Measurements from ENCODE around the gene RNF186. TPM values are rescaled to one million over a fixed set of nuclear protein-coding genes. Genes with fewer than 3 reads are reported as not detected.

Gene RNF186
- total RNA-seq (ENCODE audit: unreplicated experiment) = not detected
- long read RNA-seq = 0 reads

GRCh38 chr1:19814681-19815503 is at the start of gene RNF186:
Gene RNF186 (minus strand): TSS chr1:19815283. CDS start chr1:19815101, 182 bp downstream.
- TF ChIP-seq CTCF (IDR thresholded peaks at IDR 0.05; ENCODE audit: unreplicated experiment) = no peak
- H3K27ac Mint-ChIP-seq (ENCODE audit: unreplicated experiment) = no peak within 1 kb of the TSS
- no peak within 1 kb of the TSS for H3K4me3 Mint-ChIP-seq (ENCODE audit: unreplicated experiment)
- H3K27me3 Mint-ChIP-seq (ENCODE audit: unreplicated experiment) = peaks cover 1% of the 10 kb centered on the region
- H3K9me3 Mint-ChIP-seq (ENCODE audit: unreplicated experiment) = no peaks in the 10 kb centered on the region
- DNase-seq (ENCODE audit: low spot score) = no peak
- no peaks in the 10 kb centered on the region for H3K36me3 Mint-ChIP-seq (ENCODE audit: low read depth, unreplicated experiment)
- peaks cover 25% of the 10 kb centered on the region for H3K4me1 Mint-ChIP-seq (ENCODE audit: unreplicated experiment)

GRCh38 chr1:19864570-19865160 is 49.6 kb upstream of the RNF186 start:
- DNase-seq (ENCODE audit: low spot score) = no peak
- H3K36me3 Mint-ChIP-seq (ENCODE audit: low read depth, unreplicated experiment) = no peaks in the 10 kb centered on the region
- H3K4me3 Mint-ChIP-seq (ENCODE audit: unreplicated experiment) = no peak overlapping the region
- H3K27me3 Mint-ChIP-seq (ENCODE audit: unreplicated experiment) = peaks cover 6% of the 10 kb centered on the region
- no peak overlapping the region for H3K27ac Mint-ChIP-seq (ENCODE audit: unreplicated experiment)
- no peaks in the 10 kb centered on the region for H3K4me1 Mint-ChIP-seq (ENCODE audit: unreplicated experiment)
- TF ChIP-seq CTCF (IDR thresholded peaks at IDR 0.05; ENCODE audit: unreplicated experiment) = no peak
- no peaks in the 10 kb centered on the region for H3K9me3 Mint-ChIP-seq (ENCODE audit: unreplicated experiment)

- Mint-ChIP-seq H3K27me3 (ENCODE audit: unreplicated experiment) (peaks cover 4% of the 10 kb centered on the region), H3K36me3 (ENCODE audit: low read depth, unreplicated experiment) (no peaks in the 10 kb centered on the region), H3K9me3 (ENCODE audit: unreplicated experiment) (no peaks in the 10 kb centered on the region), H3K4me1 (ENCODE audit: unreplicated experiment) (peaks cover 2% of the 10 kb centered on the region), H3K4me3 (ENCODE audit: unreplicated experiment) (no peak overlapping the region), H3K27ac (ENCODE audit: unreplicated experiment) (no peak overlapping the region)
- DNase-seq (ENCODE audit: low spot score) = no peak
- no peak for TF ChIP-seq CTCF (IDR thresholded peaks at IDR 0.05; ENCODE audit: unreplicated experiment)
Observed at GRCh38 chr1:19862944-19863343, 47.9 kb upstream of the RNF186 start.

- no peak for DNase-seq (ENCODE audit: low spot score)
- H3K4me1 Mint-ChIP-seq (ENCODE audit: unreplicated experiment) = peaks cover 2% of the 10 kb centered on the region
- H3K4me3 Mint-ChIP-seq (ENCODE audit: unreplicated experiment) = no peak overlapping the region
- TF ChIP-seq CTCF (IDR thresholded peaks at IDR 0.05; ENCODE audit: unreplicated experiment) = no peak
- no peaks in the 10 kb centered on the region for H3K9me3 Mint-ChIP-seq (ENCODE audit: unreplicated experiment)
- no peaks in the 10 kb centered on the region for H3K36me3 Mint-ChIP-seq (ENCODE audit: low read depth, unreplicated experiment)
- no peak overlapping the region for H3K27ac Mint-ChIP-seq (ENCODE audit: unreplicated experiment)
- H3K27me3 Mint-ChIP-seq (ENCODE audit: unreplicated experiment) = peaks cover 4% of the 10 kb centered on the region
Observed at GRCh38 chr1:19861842-19862530, 46.9 kb upstream of the RNF186 start.

All from endothelial cell (in vitro differentiated cells).